RCC 7860 (cell line): ENCODE data around the gene SIGLEC10.
"Not testable (repeated sequence)": the region's sequence is repeated elsewhere in the genome, so short reads cannot be mapped to it uniquely, and the experiment has no call there.

Experiments used
- DNase-seq: peaks from one replicate; pipeline ENCODE4 v3.0.0-alpha.2; 2015; ENCODE audit warnings: low spot score
- FAIRE-seq: peaks from 2 replicates; lab custom pipeline; 2012; peaks lifted over from hg19 to GRCh38; lab: Jason Lieb, UNC

SIGLEC10 gene

GRCh38 chr19:51440052-51440451 lies 22.6 kb upstream of the SIGLEC10 start:
- FAIRE-seq (no peak), DNase-seq (no peak)

- DNase-seq (no peak), FAIRE-seq (no peak)
These were observed 21.6 kb upstream of the SIGLEC10 start for GRCh38 chr19:51439021-51439465.

- FAIRE-seq (no peak), DNase-seq (no peak)
These were observed 17.0 kb upstream of the SIGLEC10 start for GRCh38 chr19:51434456-51434855.

GRCh38 chr19:51433043-51433442 lies 15.6 kb upstream of the SIGLEC10 start:
- no peak for DNase-seq
- no peak for FAIRE-seq

GRCh38 chr19:51431124-51431523 lies 13.7 kb upstream of the SIGLEC10 start:
- FAIRE-seq: no peak
- DNase-seq: no peak

GRCh38 chr19:51430221-51430620 lies 12.8 kb upstream of the SIGLEC10 start:
- FAIRE-seq (no peak), DNase-seq (no peak)

GRCh38 chr19:51427201-51427600 lies 9.8 kb upstream of the SIGLEC10 start:
- DNase-seq (no peak), FAIRE-seq (no peak)

GRCh38 chr19:51422053-51422448 lies 4.6 kb upstream of the SIGLEC10 start:
- FAIRE-seq (no peak), DNase-seq (peak; percentile 49)

GRCh38 chr19:51421229-51422052 lies 4.0 kb upstream of the SIGLEC10 start:
- DNase-seq (no peak), FAIRE-seq (no peak)

- DNase-seq, FAIRE-seq: not testable (repeated sequence)
These were observed 3.1 kb upstream of the SIGLEC10 start for GRCh38 chr19:51420511-51420910.

- FAIRE-seq: no peak
- DNase-seq: no peak
These were observed 1.3 kb upstream of the SIGLEC10 start for GRCh38 chr19:51418707-51419106.

- DNase-seq (no peak), FAIRE-seq (no peak)
These were observed 342 bp upstream of the SIGLEC10 start for GRCh38 chr19:51417810-51418157.

GRCh38 chr19:51416422-51416821 lies 1.0 kb downstream of the SIGLEC10 start:
- DNase-seq, FAIRE-seq: not testable (repeated sequence)

GRCh38 chr19:51415187-51415586 lies 2.3 kb downstream of the SIGLEC10 start:
- FAIRE-seq (no peak), DNase-seq (no peak)

GRCh38 chr19:51410950-51411748 lies 6.3 kb downstream of the SIGLEC10 start:
- FAIRE-seq: no peak
- DNase-seq: peak; percentile 5

GRCh38 chr19:51407511-51408131 lies 9.8 kb downstream of the SIGLEC10 start:
- no peak for FAIRE-seq
- DNase-seq: no peak

GRCh38 chr19:51402117-51402516 lies 15.3 kb downstream of the SIGLEC10 start:
- FAIRE-seq (no peak), DNase-seq (no peak)

GRCh38 chr19:51399936-51400335 lies 17.5 kb downstream of the SIGLEC10 start:
- FAIRE-seq, DNase-seq: not testable (repeated sequence)

GRCh38 chr19:51399231-51399630 lies 18.2 kb downstream of the SIGLEC10 start:
- FAIRE-seq (no peak), DNase-seq (no peak)

- FAIRE-seq (no peak), DNase-seq (no peak)
These were observed 19.2 kb downstream of the SIGLEC10 start for GRCh38 chr19:51398096-51398704.

GRCh38 chr19:51397453-51397852 lies 20.0 kb downstream of the SIGLEC10 start:
- not testable (repeated sequence) for DNase-seq, FAIRE-seq
